Activated CD4-positive, alpha-beta T cell treated with anti-CD3 and anti-CD28 coated beads for 48 hours (primary cell): ENCODE data around the gene SH3RF3.
"Not testable (repeated sequence)": the region's sequence is repeated elsewhere in the genome, so short reads cannot be mapped to it uniquely, and the experiment has no call there.

Experiments used
- DNase-seq: peaks from one replicate; pipeline ENCODE4 v3.0.0-alpha.2; 2020

SH3RF3 gene

GRCh38 chr2:109521233-109522062 lies 392.4 kb downstream of the SH3RF3 start:
- DNase-seq = no peak

- no peak for DNase-seq
Measured at GRCh38 chr2:109522063-109522374, 393.0 kb downstream of the SH3RF3 start.

- no peak for DNase-seq
Measured at GRCh38 chr2:109523121-109523520, 394.1 kb downstream of the SH3RF3 start.

DNA sequence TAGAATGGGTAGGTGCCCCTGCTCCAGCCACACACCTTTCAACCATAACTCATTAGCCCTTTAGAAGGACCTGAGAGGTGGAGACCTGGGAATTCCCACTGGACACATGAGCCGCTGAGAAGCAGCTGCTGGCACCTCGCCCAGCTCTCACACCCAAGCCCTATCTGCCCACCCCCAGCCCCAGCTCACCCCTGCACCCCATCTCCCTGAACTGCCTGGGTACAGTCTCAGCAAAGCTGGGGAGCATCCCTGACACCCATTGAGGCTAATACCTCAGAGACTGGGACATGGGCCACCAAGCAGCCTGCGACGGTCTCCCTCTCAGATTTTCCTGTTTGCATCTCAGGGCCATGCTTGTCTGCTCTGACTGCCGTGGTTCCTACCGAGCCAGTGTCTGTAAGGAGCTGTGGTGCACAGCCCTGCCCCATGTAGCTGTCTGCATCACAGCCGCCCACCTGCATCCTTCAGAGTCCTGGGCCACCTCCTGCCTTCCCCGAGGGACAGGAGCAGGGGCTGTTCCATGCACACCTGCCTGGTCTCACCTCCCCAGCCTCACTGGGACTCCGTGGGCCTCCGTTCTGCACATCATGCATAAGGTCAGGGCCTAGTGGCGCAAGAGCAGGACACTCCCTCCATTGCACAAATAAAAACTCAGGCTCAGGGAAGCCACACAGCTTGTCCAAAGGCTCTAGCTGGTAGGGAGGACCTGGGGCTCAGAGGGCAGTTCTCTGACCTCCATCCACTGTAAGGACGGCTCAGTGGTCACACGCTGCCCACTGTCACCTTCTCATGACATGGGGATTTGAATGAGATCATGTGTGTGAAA lies 394.7 kb downstream of the SH3RF3 start:
- no peak for DNase-seq

DNA sequence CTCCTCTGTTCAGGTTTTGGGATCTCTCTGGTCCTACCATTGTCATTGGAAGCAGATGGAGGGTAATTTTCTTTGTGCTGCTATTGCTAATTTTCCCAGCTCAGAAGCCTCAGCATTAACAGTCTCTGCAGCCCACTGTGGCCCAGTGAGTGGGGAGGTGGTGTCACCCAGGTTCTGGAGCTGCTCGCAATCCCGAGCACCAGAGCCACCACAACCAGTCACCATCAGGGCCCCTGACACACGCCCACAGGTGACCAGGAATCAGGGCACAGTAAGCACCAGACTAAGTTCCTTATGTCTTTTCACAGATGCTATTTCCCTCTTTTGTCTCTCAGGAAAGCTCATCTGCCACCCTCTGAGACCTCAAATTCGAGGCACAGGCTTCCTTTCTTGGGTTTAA lies 396.8 kb downstream of the SH3RF3 start:
- DNase-seq = no peak

- DNase-seq = no peak
Measured at GRCh38 chr2:109526442-109526970, 397.5 kb downstream of the SH3RF3 start.

DNA sequence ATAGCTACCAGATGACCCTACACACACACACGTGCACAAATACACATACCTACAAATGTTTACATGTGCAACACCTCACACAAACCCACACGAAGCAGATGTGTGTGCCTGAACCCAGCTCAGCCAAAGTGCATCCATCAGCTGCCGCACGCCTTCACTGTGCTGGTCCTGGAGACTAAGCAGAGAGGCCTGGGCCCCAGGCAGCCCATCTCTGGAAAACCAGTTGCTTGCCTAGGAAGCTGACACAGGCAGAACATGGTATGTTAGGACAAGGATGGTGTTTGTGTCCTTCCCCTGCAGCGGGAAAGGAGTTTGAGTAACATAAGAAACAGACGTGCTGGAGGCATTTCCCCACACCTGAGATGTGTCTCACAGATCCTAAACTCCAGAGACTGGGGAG lies 398.1 kb downstream of the SH3RF3 start:
- no peak for DNase-seq

GRCh38 chr2:109527846-109528705 lies 399.1 kb downstream of the SH3RF3 start:
- no peak for DNase-seq

GRCh38 chr2:109528811-109529501 lies 400.0 kb downstream of the SH3RF3 start:
- DNase-seq = no peak

GRCh38 chr2:109529532-109530449 lies 400.8 kb downstream of the SH3RF3 start:
- no peak for DNase-seq

- no peak for DNase-seq
Measured at GRCh38 chr2:109530712-109531111, 401.7 kb downstream of the SH3RF3 start.

- no peak for DNase-seq
Measured at GRCh38 chr2:109531221-109531620, 402.2 kb downstream of the SH3RF3 start.

GRCh38 chr2:109531896-109532727 lies 403.1 kb downstream of the SH3RF3 start:
- no peak for DNase-seq

DNA sequence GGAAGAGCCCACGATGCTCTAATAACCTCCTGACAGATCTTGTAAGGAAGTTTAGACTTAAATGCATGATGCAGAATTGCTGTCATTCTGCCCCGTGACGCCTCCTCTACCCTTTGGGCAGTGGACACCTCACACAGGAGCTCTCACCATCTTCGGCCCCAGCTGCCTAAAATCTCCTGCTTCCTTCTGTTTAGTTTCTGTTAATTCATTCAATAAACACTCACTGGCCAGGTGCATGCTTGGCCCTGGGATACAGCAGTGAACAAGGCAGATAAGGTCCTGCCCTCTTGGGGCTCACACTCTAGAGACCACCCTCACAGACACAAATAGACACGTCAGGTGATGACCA lies 403.7 kb downstream of the SH3RF3 start:
- DNase-seq = no peak

DNA sequence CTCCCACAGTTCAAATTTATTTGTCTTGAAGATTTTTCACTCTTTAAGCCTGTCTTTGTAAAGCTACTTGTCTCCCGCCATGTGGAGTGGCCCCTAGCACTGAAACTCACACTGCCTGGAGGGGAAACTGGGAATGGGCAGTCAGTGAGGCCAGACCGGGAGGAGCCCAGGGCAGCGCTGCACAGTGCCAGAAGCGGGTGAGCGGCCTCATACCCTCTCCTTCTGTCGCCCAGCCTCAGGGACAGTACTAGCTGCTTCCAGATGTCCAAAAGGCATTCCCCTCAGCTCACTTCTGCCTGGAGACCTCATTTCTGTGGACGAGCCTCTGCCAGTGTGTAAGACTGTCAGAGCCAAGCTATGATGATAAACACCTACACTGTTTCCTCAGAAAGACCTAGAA lies 404.8 kb downstream of the SH3RF3 start:
- DNase-seq = no peak

DNA sequence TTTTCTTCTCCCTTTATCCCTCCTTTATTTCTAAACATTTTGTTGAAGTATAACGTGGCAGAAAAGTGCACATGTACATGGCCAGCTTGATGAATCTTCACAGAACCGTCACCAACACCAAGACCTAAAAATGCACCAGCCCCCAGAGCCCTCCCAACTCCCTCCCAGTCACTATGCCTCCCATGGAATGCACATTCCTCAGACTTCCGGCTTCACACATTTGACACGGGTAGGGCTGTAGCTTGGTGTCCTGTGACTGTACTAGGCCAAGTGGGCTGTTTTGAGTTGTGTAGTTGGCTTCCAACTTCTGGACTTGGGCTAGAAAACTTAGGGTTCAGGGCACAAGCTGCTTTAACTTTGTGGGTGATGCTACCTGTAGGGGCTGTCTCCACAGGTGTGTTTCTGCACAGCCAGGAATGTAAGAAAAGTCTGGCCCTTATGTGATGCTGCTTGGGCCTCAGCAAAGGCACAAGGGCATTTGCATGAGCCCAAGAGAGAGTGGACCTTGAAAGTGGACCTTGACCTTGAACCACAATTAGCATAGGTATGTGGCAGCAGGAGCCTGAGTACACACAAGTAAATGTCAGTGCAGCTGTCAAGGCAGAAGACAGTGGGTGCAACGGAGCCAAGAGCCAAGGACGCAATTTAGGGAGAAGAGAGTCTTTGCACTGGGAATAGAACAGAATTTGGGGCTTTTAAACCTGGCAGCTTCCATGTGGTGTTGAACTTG lies 406.4 kb downstream of the SH3RF3 start:
- no peak for DNase-seq

- DNase-seq = not testable (repeated sequence)
Measured at GRCh38 chr2:109536556-109536955, 407.6 kb downstream of the SH3RF3 start.

GRCh38 chr2:109537565-109538222 lies 408.7 kb downstream of the SH3RF3 start:
- DNase-seq = no peak

GRCh38 chr2:109538546-109538945 lies 409.5 kb downstream of the SH3RF3 start:
- no peak for DNase-seq
